Loucy (cell line): Measurements from ENCODE around the gene PANK4.
"Not testable (repeated sequence)": the region's sequence is repeated elsewhere in the genome, so short reads cannot be mapped to it uniquely, and the experiment has no call there.

ENCODE experiments used
- CTCF ChIP-seq: fragments of 200-600 bp; sonication (generic); conservative IDR thresholded peaks from 2 replicates; pipeline ENCODE4 v1.5.1; 2014; ENCODE audit warnings: mild to moderate bottlenecking, antibody characterized with exemption, low read length
- EZH2phosphoT487 ChIP-seq: fragments of 200-600 bp; IDR thresholded peaks from 2 replicates; pipeline ENCODE4 v1.6.1; 2018; ENCODE audit warnings: antibody characterized with exemption, mild to moderate bottlenecking, moderate library complexity, borderline replicate concordance

- not testable (repeated sequence) for TF ChIP-seq EZH2phosphoT487, CTCF
These were observed 26.7 kb upstream of the PANK4 start for GRCh38 chr1:2553076-2553475.
